ENCODE results near the gene ARHGAP24. TPM values are rescaled to one million over a fixed set of nuclear protein-coding genes. Genes with fewer than 3 reads are reported as not detected.
A peak's percentile ranks its signal among the peaks of the same experiment; 100 is the strongest.

Gene ARHGAP24
- polyA plus RNA-seq, 3 donors = 12.5 to 32.0 (median 18.8) TPM

- H4K20me1 ChIP-seq (ENCODE audit: insufficient read depth, low read length) = peaks cover 80% of the 10 kb centered on the region
- Mint-ChIP-seq H3K27ac (no peak overlapping the region), H3K4me3 (no peak overlapping the region), H3K27me3 (ENCODE audit: low read depth in 3 of 3) (peaks cover 0 to 3% (median 2%) of the 10 kb centered on the region in 3 donors), H3K9me3 (peaks cover 0 to 2% (median 0%) of the 10 kb centered on the region in 7 donors), H3K36me3 (peaks cover 9 to 11% of the 10 kb centered on the region in 2 donors), H3K4me1 (peaks cover 9% of the 10 kb centered on the region)
- no peak overlapping the region for H2AFZ ChIP-seq (ENCODE audit: insufficient read depth, low read depth, low read length, poor library complexity, severe bottlenecking)
- no peak overlapping the region for H3K27ac ChIP-seq (ENCODE audit: low read depth in 1 of 2, low read length in 2 of 2)
- H3K36me3 ChIP-seq (replicated peaks in 1 of 2; ENCODE audit: control insufficient read depth in 1 of 2, insufficient read depth in 2 of 2, low read length in 2 of 2) = no peaks in the 10 kb centered on the region
- H3K9me3 ChIP-seq (replicated peaks in 1 of 2; ENCODE audit: control insufficient read depth in 1 of 2, insufficient read depth in 1 of 2, low read length in 2 of 2) = no peaks in the 10 kb centered on the region
- intact Hi-C loops (cut with micrococcal nuclease) = no loop called here
- 100% methylated on average over 1 of the region's 3 CpGs for WGBS (ENCODE audit: insufficient coverage)
- H3K4me1 ChIP-seq (ENCODE audit: control insufficient read depth in 1 of 2, insufficient read depth in 2 of 2, low read length in 2 of 2) = peaks cover 11 to 13% of the 10 kb centered on the region in 2 donors
- TF ChIP-seq, protein P1, sequence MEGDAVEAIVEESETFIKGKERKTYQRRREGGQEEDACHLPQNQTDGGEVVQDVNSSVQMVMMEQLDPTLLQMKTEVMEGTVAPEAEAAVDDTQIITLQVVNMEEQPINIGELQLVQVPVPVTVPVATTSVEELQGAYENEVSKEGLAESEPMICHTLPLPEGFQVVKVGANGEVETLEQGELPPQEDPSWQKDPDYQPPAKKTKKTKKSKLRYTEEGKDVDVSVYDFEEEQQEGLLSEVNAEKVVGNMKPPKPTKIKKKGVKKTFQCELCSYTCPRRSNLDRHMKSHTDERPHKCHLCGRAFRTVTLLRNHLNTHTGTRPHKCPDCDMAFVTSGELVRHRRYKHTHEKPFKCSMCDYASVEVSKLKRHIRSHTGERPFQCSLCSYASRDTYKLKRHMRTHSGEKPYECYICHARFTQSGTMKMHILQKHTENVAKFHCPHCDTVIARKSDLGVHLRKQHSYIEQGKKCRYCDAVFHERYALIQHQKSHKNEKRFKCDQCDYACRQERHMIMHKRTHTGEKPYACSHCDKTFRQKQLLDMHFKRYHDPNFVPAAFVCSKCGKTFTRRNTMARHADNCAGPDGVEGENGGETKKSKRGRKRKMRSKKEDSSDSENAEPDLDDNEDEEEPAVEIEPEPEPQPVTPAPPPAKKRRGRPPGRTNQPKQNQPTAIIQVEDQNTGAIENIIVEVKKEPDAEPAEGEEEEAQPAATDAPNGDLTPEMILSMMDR (IDR thresholded peaks at IDR 0.05) = no peak
- H3K9ac ChIP-seq (ENCODE audit: insufficient read depth, low read length, poor library complexity, severe bottlenecking) = no peak overlapping the region
- H3K4me2 ChIP-seq (replicated peaks; ENCODE audit: extremely low read depth, low read length, poor library complexity, severe bottlenecking) = no peak overlapping the region
- peak in 1 of 3 donors; percentile 17 for DNase-seq
- H3K4me3 ChIP-seq (replicated peaks in 1 of 3; ENCODE audit: low read depth in 2 of 3, low read length in 3 of 3) = no peak overlapping the region
- H3K27me3 ChIP-seq (ENCODE audit: control insufficient read depth in 2 of 2, insufficient read depth in 2 of 2, low read length in 2 of 2) = no peaks in the 10 kb centered on the region
- H3K79me2 ChIP-seq (ENCODE audit: insufficient read depth, low read length) = peaks cover 54% of the 10 kb centered on the region
Measured at GRCh38 chr4:85486425-85487086, 11.6 kb downstream of the ARHGAP24 start.

DNA sequence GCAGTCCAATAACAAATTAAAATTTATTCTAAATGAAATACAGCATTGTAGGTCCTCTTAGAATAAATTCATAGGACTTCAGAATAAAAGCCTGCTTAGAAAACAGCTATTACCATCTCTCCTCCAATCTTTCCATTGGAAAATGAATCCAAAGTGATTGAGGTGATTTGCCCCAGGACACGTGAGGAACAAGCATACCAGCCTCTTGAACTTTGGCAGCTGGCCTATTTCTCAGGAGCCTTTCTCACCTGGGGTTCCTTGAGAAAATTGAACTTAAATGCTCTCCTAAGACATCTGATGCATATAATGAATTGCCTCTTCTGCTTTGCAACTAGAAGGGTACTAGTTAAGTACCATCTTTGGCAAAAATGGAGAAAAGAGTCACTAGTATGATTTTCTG is 13.5 kb downstream of the ARHGAP24 start:
- intact Hi-C loops (cut with micrococcal nuclease) = no loop called here
- Histone ChIP-seq H3K27ac (ENCODE audit: low read depth in 1 of 2, low read length in 2 of 2) (no peak overlapping the region), H2AFZ (ENCODE audit: insufficient read depth, low read depth, low read length, poor library complexity, severe bottlenecking) (no peak overlapping the region), H3K27me3 (ENCODE audit: control insufficient read depth in 2 of 2, insufficient read depth in 2 of 2, low read length in 2 of 2) (no peaks in the 10 kb centered on the region), H3K4me1 (ENCODE audit: control insufficient read depth in 1 of 2, insufficient read depth in 2 of 2, low read length in 2 of 2) (no peaks in the 10 kb centered on the region), H3K4me2 (replicated peaks; ENCODE audit: extremely low read depth, low read length, poor library complexity, severe bottlenecking) (no peak overlapping the region), H3K79me2 (ENCODE audit: insufficient read depth, low read length) (peaks cover 51% of the 10 kb centered on the region), H4K20me1 (ENCODE audit: insufficient read depth, low read length) (peaks cover 75% of the 10 kb centered on the region), H3K4me3 (replicated peaks in 1 of 3; ENCODE audit: low read depth in 2 of 3, low read length in 3 of 3) (no peak overlapping the region), H3K9ac (ENCODE audit: insufficient read depth, low read length, poor library complexity, severe bottlenecking) (no peak overlapping the region), H3K36me3 (replicated peaks in 1 of 2; ENCODE audit: control insufficient read depth in 1 of 2, insufficient read depth in 2 of 2, low read length in 2 of 2) (no peaks in the 10 kb centered on the region), H3K9me3 (replicated peaks in 1 of 2; ENCODE audit: control insufficient read depth in 1 of 2, insufficient read depth in 1 of 2, low read length in 2 of 2) (no peaks in the 10 kb centered on the region)
- WGBS (ENCODE audit: insufficient coverage) = 100% methylated on average over 1 of the region's 1 CpG
- Mint-ChIP-seq H3K36me3 (peaks cover 8 to 13% of the 10 kb centered on the region in 2 donors), H3K27me3 (ENCODE audit: low read depth in 3 of 3) (peaks cover 0 to 3% (median 1%) of the 10 kb centered on the region in 3 donors), H3K9me3 (peaks cover 0 to 2% (median 0%) of the 10 kb centered on the region in 7 donors), H3K4me3 (no peak overlapping the region), H3K27ac (no peak overlapping the region), H3K4me1 (no peaks in the 10 kb centered on the region)
- TF ChIP-seq, protein P1 (IDR thresholded peaks at IDR 0.05) = no peak
- DNase-seq = no peak

Data from CD14-positive monocyte (primary cell).